SHP77 treated with DMSO at 0.1 percent for 48 hours (cell line): ENCODE measurements around the gene RHD.
A peak's percentile ranks its signal among the peaks of the same experiment; 100 is the strongest.
"Not testable (repeated sequence)": the region's sequence is repeated elsewhere in the genome, so short reads cannot be mapped to it uniquely, and the experiment has no call there.

ENCODE experiments used
- DNase-seq: peaks from one replicate; lab custom pipeline; 2025; lab: John Stamatoyannopoulos, UW

Gene RHD

GRCh38 chr1:25272238-25272637, at the start of gene RHD:
TSS of gene RHD (plus strand) at chr1:25272509. CDS start at chr1:25272548, 39 bp downstream.
- not testable (repeated sequence) for DNase-seq

- no peak for DNase-seq
These were observed 49.7 kb upstream of the RHD start for GRCh38 chr1:25222606-25223005.

GRCh38 chr1:25223471-25223870, 48.8 kb upstream of the RHD start:
- no peak for DNase-seq

- DNase-seq = peak; percentile 94
These were observed 40.1 kb upstream of the RHD start, which contains the start of gene SYF2 for GRCh38 chr1:25232027-25232865. TSS of gene SYF2 (minus strand) at chr1:25232502. CDS start at chr1:25232467, 35 bp downstream.

GRCh38 chr1:25232866-25233784, 39.2 kb upstream of the RHD start:
- peak; percentile 11 for DNase-seq

- not testable (repeated sequence) for DNase-seq
These were observed 36.9 kb upstream of the RHD start for GRCh38 chr1:25235411-25235810.

- not testable (repeated sequence) for DNase-seq
These were observed 36.0 kb upstream of the RHD start for GRCh38 chr1:25236261-25236660.

- DNase-seq = no peak
These were observed 34.3 kb upstream of the RHD start for GRCh38 chr1:25238046-25238445.

- peak; percentile 96 for DNase-seq
These were observed 32.4 kb upstream of the RHD start for GRCh38 chr1:25239681-25240541.

- DNase-seq = no peak
These were observed 28.4 kb upstream of the RHD start for GRCh38 chr1:25243907-25244306.

- DNase-seq = no peak
These were observed 26.9 kb upstream of the RHD start for GRCh38 chr1:25245393-25245792.

- DNase-seq = no peak
These were observed 26.3 kb upstream of the RHD start for GRCh38 chr1:25245809-25246599.

GRCh38 chr1:25246600-25247023, 25.7 kb upstream of the RHD start:
- no peak for DNase-seq

- DNase-seq = peak; percentile 90
These were observed 25.1 kb upstream of the RHD start, which contains the start of gene RSRP1 for GRCh38 chr1:25247024-25247828. TSS of gene RSRP1 (minus strand) at chr1:25247454. CDS start at chr1:25246963, 491 bp downstream.

- DNase-seq = no peak
These were observed 24.2 kb upstream of the RHD start for GRCh38 chr1:25247829-25248754.

GRCh38 chr1:25253911-25254310, 18.4 kb upstream of the RHD start:
- no peak for DNase-seq

GRCh38 chr1:25255706-25256577, 16.4 kb upstream of the RHD start:
- no peak for DNase-seq

- DNase-seq = no peak
These were observed 15.7 kb upstream of the RHD start for GRCh38 chr1:25256578-25256965.
